PFSK-1 (cell line): ENCODE measurements around the gene CCND2.

Source experiments
- FOXP2 ChIP-seq: optimal IDR thresholded peaks from 2 replicates; pipeline ENCODE3; 2011; ENCODE audit warnings: borderline replicate concordance, control low read depth, inconsistent platforms; ENCODE audit not compliant: insufficient read depth; ENCODE audit errors: extremely low read length, extremely low read depth
- POLR2AphosphoS5 ChIP-seq: IDR thresholded peaks from 2 replicates; pipeline ENCODE4 v1.6.1; 2012; ENCODE audit warnings: low read depth, mild to moderate bottlenecking, control low read depth, low read length, moderate library complexity
- SIN3A ChIP-seq: IDR thresholded peaks from 2 replicates; pipeline ENCODE4 v1.6.1; 2012; ENCODE audit warnings: mild to moderate bottlenecking, low read length, moderate library complexity, borderline replicate concordance; ENCODE audit not compliant: insufficient read depth
- TAF1 ChIP-seq: IDR thresholded peaks from 2 replicates; pipeline ENCODE4 v1.6.1; 2012; ENCODE audit warnings: low read length, control low read depth, borderline replicate concordance; ENCODE audit not compliant: insufficient read depth
- TF ChIP-seq, protein P1 (sequence below), 2 experiments: IDR thresholded peaks; 2 replicates each; pipeline versions ENCODE4 v1.6.1 to v1.8.0; 2011 to 2012; ENCODE audit warnings: low read depth in 2 of 2, low read length in 2 of 2, control low read depth in 1 of 2, inconsistent platforms in 1 of 2, mild to moderate bottlenecking in 1 of 2, moderate library complexity in 1 of 2; ENCODE audit not compliant: insufficient read depth in 1 of 2

Gene CCND2

GRCh38 chr12:4274396-4275015, 944 bp downstream of the CCND2 start:
- TF ChIP-seq TAF1 (peak; percentile 36; the same call in 1 of the 2 replicates), FOXP2 (no peak), SIN3A (0 out of 2 replicates have a peak, but pooled peaks have one; percentile 17)

DNA sequence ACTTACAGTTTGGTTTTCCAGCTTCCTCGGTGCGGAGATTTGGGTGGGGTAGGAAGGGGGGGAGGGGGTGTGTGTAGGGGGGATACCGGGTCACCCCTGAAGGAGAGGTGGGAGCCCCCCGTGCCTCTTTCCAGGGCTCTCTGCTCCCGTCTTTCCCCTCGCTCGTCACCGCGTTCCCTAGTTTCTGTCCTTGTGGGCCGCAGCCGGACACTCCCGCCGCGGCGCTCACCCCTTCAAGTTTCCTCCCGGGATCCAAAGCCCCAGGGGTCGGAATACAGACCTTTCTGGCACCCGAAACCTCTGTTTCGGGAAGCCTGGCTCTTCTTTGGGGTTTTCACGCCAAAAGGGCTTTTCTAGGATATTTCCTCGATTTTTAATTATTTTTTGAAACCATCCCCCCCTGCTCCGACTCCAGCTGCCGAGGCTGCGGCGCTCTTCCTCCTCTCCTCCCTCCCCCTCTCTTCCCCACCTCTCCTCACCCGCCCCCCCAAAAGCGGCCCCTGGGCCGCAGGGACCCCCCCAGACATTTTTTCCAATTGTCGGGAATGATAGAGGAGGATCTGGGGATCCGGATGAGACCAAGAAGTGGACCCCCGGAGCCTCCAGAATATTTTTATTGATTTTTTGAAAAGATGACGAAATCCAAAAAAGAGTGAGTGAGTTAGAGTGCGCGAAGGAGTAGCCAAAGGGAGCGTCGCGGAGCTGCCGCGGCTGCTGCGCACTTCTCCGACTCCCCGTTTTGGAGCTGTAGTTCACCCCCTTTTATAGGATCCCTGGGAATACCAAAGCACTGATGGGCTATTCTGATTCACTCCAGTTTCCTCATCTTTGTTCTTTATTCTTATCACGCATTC, 1.7 kb downstream of the CCND2 start:
- TF ChIP-seq SIN3A (no peak; the same call in 1 of the 2 replicates), POLR2AphosphoS5 (no peak; the same call in 1 of the 2 replicates), FOXP2 (no peak), TAF1 (no peak)
- TF ChIP-seq, protein P1, sequence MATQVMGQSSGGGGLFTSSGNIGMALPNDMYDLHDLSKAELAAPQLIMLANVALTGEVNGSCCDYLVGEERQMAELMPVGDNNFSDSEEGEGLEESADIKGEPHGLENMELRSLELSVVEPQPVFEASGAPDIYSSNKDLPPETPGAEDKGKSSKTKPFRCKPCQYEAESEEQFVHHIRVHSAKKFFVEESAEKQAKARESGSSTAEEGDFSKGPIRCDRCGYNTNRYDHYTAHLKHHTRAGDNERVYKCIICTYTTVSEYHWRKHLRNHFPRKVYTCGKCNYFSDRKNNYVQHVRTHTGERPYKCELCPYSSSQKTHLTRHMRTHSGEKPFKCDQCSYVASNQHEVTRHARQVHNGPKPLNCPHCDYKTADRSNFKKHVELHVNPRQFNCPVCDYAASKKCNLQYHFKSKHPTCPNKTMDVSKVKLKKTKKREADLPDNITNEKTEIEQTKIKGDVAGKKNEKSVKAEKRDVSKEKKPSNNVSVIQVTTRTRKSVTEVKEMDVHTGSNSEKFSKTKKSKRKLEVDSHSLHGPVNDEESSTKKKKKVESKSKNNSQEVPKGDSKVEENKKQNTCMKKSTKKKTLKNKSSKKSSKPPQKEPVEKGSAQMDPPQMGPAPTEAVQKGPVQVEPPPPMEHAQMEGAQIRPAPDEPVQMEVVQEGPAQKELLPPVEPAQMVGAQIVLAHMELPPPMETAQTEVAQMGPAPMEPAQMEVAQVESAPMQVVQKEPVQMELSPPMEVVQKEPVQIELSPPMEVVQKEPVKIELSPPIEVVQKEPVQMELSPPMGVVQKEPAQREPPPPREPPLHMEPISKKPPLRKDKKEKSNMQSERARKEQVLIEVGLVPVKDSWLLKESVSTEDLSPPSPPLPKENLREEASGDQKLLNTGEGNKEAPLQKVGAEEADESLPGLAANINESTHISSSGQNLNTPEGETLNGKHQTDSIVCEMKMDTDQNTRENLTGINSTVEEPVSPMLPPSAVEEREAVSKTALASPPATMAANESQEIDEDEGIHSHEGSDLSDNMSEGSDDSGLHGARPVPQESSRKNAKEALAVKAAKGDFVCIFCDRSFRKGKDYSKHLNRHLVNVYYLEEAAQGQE (IDR thresholded peaks at IDR 0.05; ENCODE audit: insufficient read depth in 1 of 2, low read depth in 2 of 2, low read length in 2 of 2): no peak

DNA sequence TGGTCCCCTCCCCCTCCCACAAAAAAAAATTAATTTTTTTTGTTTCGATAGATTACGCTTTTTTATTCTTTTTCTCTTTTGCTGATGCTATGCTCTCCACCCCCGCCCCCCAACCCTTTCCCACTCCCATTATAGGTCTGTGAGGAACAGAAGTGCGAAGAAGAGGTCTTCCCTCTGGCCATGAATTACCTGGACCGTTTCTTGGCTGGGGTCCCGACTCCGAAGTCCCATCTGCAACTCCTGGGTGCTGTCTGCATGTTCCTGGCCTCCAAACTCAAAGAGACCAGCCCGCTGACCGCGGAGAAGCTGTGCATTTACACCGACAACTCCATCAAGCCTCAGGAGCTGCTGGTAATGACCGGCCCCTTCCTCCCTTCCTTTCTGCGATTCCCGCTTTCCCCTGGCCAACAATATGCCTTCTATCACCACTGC, 2.3 kb downstream of the CCND2 start:
- no peak for TF ChIP-seq POLR2AphosphoS5
- no peak for TF ChIP-seq TAF1
- TF ChIP-seq, protein P1 (IDR thresholded peaks at IDR 0.05; ENCODE audit: insufficient read depth in 1 of 2, low read depth in 2 of 2, low read length in 2 of 2): no peak
- no peak for TF ChIP-seq FOXP2
- TF ChIP-seq SIN3A: no peak

DNA sequence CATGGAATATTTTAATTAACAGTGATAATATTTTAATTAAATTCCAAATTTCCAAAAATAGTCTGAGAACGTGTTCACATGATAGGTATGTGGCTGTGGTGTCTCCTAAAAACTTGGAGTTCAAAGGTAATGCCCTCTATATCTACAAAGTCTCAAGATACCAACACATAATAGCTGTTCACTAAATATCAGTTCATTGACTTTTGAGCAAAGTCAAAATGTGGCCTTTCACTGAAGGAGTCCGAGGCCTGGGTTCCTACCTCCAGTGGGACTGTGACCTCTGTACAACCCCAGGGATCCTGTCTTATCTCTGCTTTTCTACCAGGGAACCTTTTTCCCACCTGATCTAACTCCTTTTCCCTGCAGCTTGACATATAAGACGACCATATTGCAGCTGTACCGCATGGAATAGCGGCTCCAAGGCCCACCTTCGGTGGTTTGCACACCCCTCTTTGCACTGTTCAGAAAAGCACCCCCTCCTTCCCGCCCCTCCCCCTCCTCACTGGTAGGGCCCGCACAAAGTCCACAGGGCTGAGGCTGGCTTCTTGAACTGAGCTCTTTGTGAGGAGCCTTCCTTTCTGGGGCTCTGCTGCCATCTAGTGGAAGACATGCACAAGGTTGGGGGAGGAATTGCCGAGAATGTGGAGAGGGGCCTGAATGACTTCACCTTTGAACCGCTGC, 3.1 kb downstream of the CCND2 start:
- TF ChIP-seq SIN3A: peak; percentile 64; the same call in 1 of the 2 replicates
- TF ChIP-seq TAF1: no peak
- TF ChIP-seq, protein P1 (IDR thresholded peaks at IDR 0.05; ENCODE audit: insufficient read depth in 1 of 2, low read depth in 2 of 2, low read length in 2 of 2): no peak
- no peak for TF ChIP-seq FOXP2
- no peak; the same call in 1 of the 2 replicates for TF ChIP-seq POLR2AphosphoS5

GRCh38 chr12:4277205-4277543, 3.6 kb downstream of the CCND2 start:
- TF ChIP-seq FOXP2 (no peak), TAF1 (no peak), SIN3A (no peak), POLR2AphosphoS5 (no peak)
- TF ChIP-seq, protein P1 (IDR thresholded peaks at IDR 0.05; ENCODE audit: insufficient read depth in 1 of 2, low read depth in 2 of 2, low read length in 2 of 2): no peak
